HCT116 (cell line): Measurements from ENCODE around the gene PTPDC1. TPM values are rescaled to one million over a fixed set of nuclear protein-coding genes. Genes with fewer than 3 reads are reported as not detected.

Experiments used
- ATAC-seq: fragments of 200-7000 bp; cut with Tn5 transposase; 2 replicates; pipeline ENCODE4 v1.9.1; 2020; ENCODE audit warnings: mild to moderate bottlenecking, moderate library complexity
- BruUV-seq: library from RNA; stranded (reverse); fragments of 400-500 nt; replicated peaks from 2 replicates; lab custom pipeline; 2021; lab: Mats Ljungman, UMichigan
- CTCF ChIA-PET: fragments of 300-600 bp; sonication (Branson Sonifier 250); formaldehyde crosslinking; loops from one replicate; lab custom pipeline; 2021; ENCODE audit warnings: antibody characterized with exemption; lab: Charles Lee
- POLR2A ChIA-PET: fragments of 300-600, 350-600 bp; sonication (Branson Sonifier 250); formaldehyde crosslinking; loops from one replicate; lab custom pipeline; 2021; ENCODE audit warnings: antibody characterized with exemption; lab: Charles Lee
- RAD21 ChIA-PET, 2 experiments: fragments of 300-600 bp; sonication (Branson Sonifier 250); formaldehyde crosslinking; loops; one replicate each; lab custom pipeline; 2023; ENCODE audit warnings: low total read pairs in 2 of 2; ENCODE audit not compliant: uncharacterized antibody in 2 of 2, unreplicated experiment in 2 of 2, low non-redundant PET in 1 of 2; lab: Charles Lee
- DNase-seq: peaks from one replicate; pipeline ENCODE4 v3.0.0-alpha.2; 2010; ENCODE audit warnings: low read depth, low spot score
- H2AFZ ChIP-seq: fragments of 200-600 bp; shearing (Covaris generic), sonication (generic); 2 replicates; pipeline ENCODE4 v1.6.1; 2017; ENCODE audit warnings: low read depth, mixed run types, mixed read lengths, antibody characterized with exemption, low read length; ENCODE audit not compliant: poor library complexity, severe bottlenecking
- H3K27ac ChIP-seq: 2 replicates; pipeline ENCODE4 v1.5.1; 2012; ENCODE audit warnings: low read depth, low read length
- H3K27me3 ChIP-seq: fragments of 200-600 bp; sonication (generic); 2 replicates; pipeline ENCODE4 v1.6.1; 2016; ENCODE audit warnings: mixed run types, low read length, mixed read lengths; ENCODE audit not compliant: insufficient read depth
- H3K36me3 ChIP-seq, 2 experiments: fragments of 200-500 bp in 1 of 2; fragments of 200-600 bp in 1 of 2; sonication (Bioruptor generic) in 1 of 2; sonication (generic) in 1 of 2; 2 replicates each; pipeline versions ENCODE4 v1.5.1 to v1.6.1; 2014 to 2016; ENCODE audit warnings: low read length in 2 of 2, inconsistent platforms in 1 of 2, mixed read lengths in 1 of 2, mixed run types in 1 of 2; ENCODE audit not compliant: insufficient read depth in 2 of 2, control insufficient read depth in 1 of 2
- H3K4me1 ChIP-seq, 2 experiments: fragments of 200-600 bp in 1 of 2; sonication (generic) in 1 of 2; 2 replicates each; pipeline versions ENCODE4 v1.5.1 to v1.6.1; 2012 to 2017; ENCODE audit warnings: low read length in 2 of 2, inconsistent platforms in 1 of 2, mild to moderate bottlenecking in 1 of 2, mixed read lengths in 1 of 2, mixed run types in 1 of 2, moderate library complexity in 1 of 2; ENCODE audit not compliant: insufficient read depth in 2 of 2, control insufficient read depth in 1 of 2
- H3K4me2 ChIP-seq: fragments of 200-600 bp; sonication (generic); 2 replicates; pipeline ENCODE4 v1.6.1; 2017; ENCODE audit warnings: mixed run types, low read length, mixed read lengths
- H3K4me3 ChIP-seq, 2 experiments: fragments of 200-600 bp in 1 of 2; sonication (generic) in 1 of 2; replicated peaks in 1 of 2; 2 replicates each; pipeline ENCODE4 v1.5.1; 2011 to 2016; ENCODE audit warnings: low read length in 2 of 2, control low read depth in 1 of 2, low read depth in 1 of 2, mild to moderate bottlenecking in 1 of 2, mixed read lengths in 1 of 2, mixed run types in 1 of 2
- H3K79me2 ChIP-seq: fragments of 200-600 bp; sonication (generic); 2 replicates; pipeline ENCODE4 v1.6.1; 2017; ENCODE audit warnings: mild to moderate bottlenecking, mixed run types, low read length, moderate library complexity, mixed read lengths; ENCODE audit not compliant: insufficient read depth
- H3K9ac ChIP-seq: fragments of 200-600 bp; sonication (generic); 2 replicates; pipeline ENCODE4 v1.6.1; 2016; ENCODE audit warnings: low read length, mixed read lengths
- H3K9me2 ChIP-seq: fragments of 200-600 bp; sonication (generic), shearing (Covaris generic); 2 replicates; pipeline ENCODE4 v1.6.1; 2017; ENCODE audit warnings: mixed run types, mild to moderate bottlenecking, moderate library complexity; ENCODE audit not compliant: insufficient read depth
- H3K9me3 ChIP-seq, 2 experiments: fragments of 200-500 bp in 1 of 2; fragments of 200-600 bp in 1 of 2; sonication (Bioruptor generic) in 1 of 2; sonication (generic) in 1 of 2; 2 replicates each; pipeline ENCODE4 v1.6.1; 2014 to 2017; ENCODE audit warnings: low read length in 2 of 2, mixed read lengths in 2 of 2, inconsistent platforms in 1 of 2, low read depth in 1 of 2, mild to moderate bottlenecking in 1 of 2, mixed run types in 1 of 2, moderate library complexity in 1 of 2; ENCODE audit not compliant: control insufficient read depth in 1 of 2, insufficient read depth in 1 of 2
- H4K20me1 ChIP-seq: fragments of 200-600 bp; sonication (generic), shearing (Covaris generic); 2 replicates; pipeline ENCODE4 v1.6.1; 2017; ENCODE audit warnings: mixed run types, mild to moderate bottlenecking, moderate library complexity; ENCODE audit not compliant: insufficient read depth
- CBX3 ChIP-seq: IDR thresholded peaks from 2 replicates; pipeline ENCODE4 v1.6.1; 2012; ENCODE audit warnings: low read depth
- EGR1 ChIP-seq: IDR thresholded peaks from 2 replicates; pipeline ENCODE4 v1.6.1; 2012; ENCODE audit warnings: low read depth
- ELF1 ChIP-seq: IDR thresholded peaks from 2 replicates; pipeline ENCODE4 v1.6.1; 2012; ENCODE audit warnings: low read depth, borderline replicate concordance
- JUND ChIP-seq: IDR thresholded peaks from 2 replicates; pipeline ENCODE4 v1.6.1; 2012
- POLR2AphosphoS5 ChIP-seq: IDR thresholded peaks from 2 replicates; pipeline ENCODE4 v1.6.1; 2011; ENCODE audit warnings: mild to moderate bottlenecking, low read depth, low read length, moderate library complexity
- RAD21 ChIP-seq: IDR thresholded peaks from 2 replicates; pipeline ENCODE4 v1.6.1; 2012; ENCODE audit warnings: low read depth, mild to moderate bottlenecking
- SP1 ChIP-seq: IDR thresholded peaks from 2 replicates; pipeline ENCODE4 v1.6.1; 2012; ENCODE audit warnings: low read depth
- SRF ChIP-seq: IDR thresholded peaks from 2 replicates; pipeline ENCODE4 v1.6.1; 2012; ENCODE audit warnings: low read depth
- YY1 ChIP-seq: IDR thresholded peaks from 2 replicates; pipeline ENCODE4 v1.6.1; 2011; ENCODE audit warnings: low read length, low read depth, moderate library complexity, mild to moderate bottlenecking; ENCODE audit not compliant: insufficient replicate concordance; ENCODE audit errors: extremely low read depth
- intact Hi-C: fragments of 100-400 bp; cut with micrococcal nuclease; formaldehyde crosslinking; loops from 2 replicates; pipeline ENCODE4 v1.10.0; 2022
- total RNA-seq: library from RNA; stranded (reverse); gene quantifications from one replicate; pipeline ENCODE4 v1.2.1, GENCODE V29; 2021; ENCODE audit not compliant: unreplicated experiment
- TF ChIP-seq, protein P1 (sequence below), 3 experiments: fragments of 200-600 bp in 1 of 3; sonication (generic) in 1 of 3; IDR thresholded peaks in 2 of 3; conservative IDR thresholded peaks in 1 of 3; 2 replicates each; pipeline ENCODE4 v1.5.1; 2012 to 2017; ENCODE audit warnings: low read depth in 2 of 3, low read length in 2 of 3, antibody characterized with exemption in 1 of 3, borderline replicate concordance in 1 of 3, control low read depth in 1 of 3, mild to moderate bottlenecking in 1 of 3, mixed read lengths in 1 of 3, mixed run types in 1 of 3, moderate library complexity in 1 of 3; ENCODE audit not compliant: insufficient read depth in 1 of 3
- TF ChIP-seq, protein P2 (sequence below): IDR thresholded peaks from 2 replicates; pipeline ENCODE4 v1.6.1; 2011; ENCODE audit warnings: mild to moderate bottlenecking, low read length, moderate library complexity; ENCODE audit not compliant: insufficient replicate concordance; ENCODE audit errors: extremely low read depth
- TF ChIP-seq, protein P3 (sequence below): IDR thresholded peaks from 2 replicates; pipeline ENCODE4 v1.6.1; 2012; ENCODE audit warnings: low read depth

The PTPDC1 gene
- total RNA-seq, 1 experiment from 2014 or later, result 12.7 TPM

DNA sequence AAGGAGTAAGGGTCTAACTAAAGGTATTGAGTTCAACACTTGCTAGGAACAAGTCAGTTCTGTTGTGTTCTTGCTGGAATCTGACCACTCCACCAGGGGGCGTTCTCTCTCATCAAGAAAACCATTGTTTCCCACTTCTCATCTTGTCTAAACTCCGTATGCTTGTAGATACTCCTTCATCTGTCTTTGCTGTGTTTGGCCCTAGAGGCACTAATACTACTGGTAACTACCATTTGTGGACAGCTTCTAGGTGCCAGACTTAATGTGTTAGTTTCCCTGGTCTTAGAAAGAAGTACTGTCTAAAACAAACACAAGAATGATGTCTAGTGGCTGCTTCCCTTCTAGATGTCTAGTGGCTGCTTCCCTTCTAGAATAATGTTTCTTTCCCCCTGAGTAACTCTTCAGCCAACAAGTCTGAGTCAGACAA is 18.7 kb upstream of the PTPDC1 start:
- Histone ChIP-seq H3K27ac (no peak overlapping the region), H4K20me1 (no peaks in the 10 kb centered on the region), H3K79me2 (no peaks in the 10 kb centered on the region), H3K27me3 (no peaks in the 10 kb centered on the region), H3K4me3 (no peak overlapping the region), H2AFZ (no peak overlapping the region), H3K4me2 (no peak overlapping the region), H3K9me3 (no peaks in the 10 kb centered on the region), H3K9ac (no peak overlapping the region), H3K36me3 (no peaks in the 10 kb centered on the region), H3K4me1 (peaks cover 0 to 4% of the 10 kb centered on the region in 2 experiments; a peak in 1 of 4 replicates), H3K9me2 (no peaks in the 10 kb centered on the region)
- ChIA-PET CTCF (interaction anchor here (0.6 to 5.5 kb wide), 5 partner anchors 10 to 148 kb away, joined by 3 to 56 read pairs (median 4); no protein-coding TSS in a partner anchor), POLR2A (interaction anchor here (2.8 kb wide), 1 partner anchor 19 kb away, joined by 10 read pairs; the partner anchor contains the start of gene PTPDC1), RAD21 (interaction anchor here (1.0 to 1.8 kb wide), 3 partner anchors 147 to 148 kb away, joined by 3 to 5 read pairs (median 5); no protein-coding TSS in a partner anchor)
- TF ChIP-seq SRF, result no peak
- peak; percentile 87 for TF ChIP-seq RAD21
- TF ChIP-seq CBX3, result no peak
- TF ChIP-seq, protein P1, sequence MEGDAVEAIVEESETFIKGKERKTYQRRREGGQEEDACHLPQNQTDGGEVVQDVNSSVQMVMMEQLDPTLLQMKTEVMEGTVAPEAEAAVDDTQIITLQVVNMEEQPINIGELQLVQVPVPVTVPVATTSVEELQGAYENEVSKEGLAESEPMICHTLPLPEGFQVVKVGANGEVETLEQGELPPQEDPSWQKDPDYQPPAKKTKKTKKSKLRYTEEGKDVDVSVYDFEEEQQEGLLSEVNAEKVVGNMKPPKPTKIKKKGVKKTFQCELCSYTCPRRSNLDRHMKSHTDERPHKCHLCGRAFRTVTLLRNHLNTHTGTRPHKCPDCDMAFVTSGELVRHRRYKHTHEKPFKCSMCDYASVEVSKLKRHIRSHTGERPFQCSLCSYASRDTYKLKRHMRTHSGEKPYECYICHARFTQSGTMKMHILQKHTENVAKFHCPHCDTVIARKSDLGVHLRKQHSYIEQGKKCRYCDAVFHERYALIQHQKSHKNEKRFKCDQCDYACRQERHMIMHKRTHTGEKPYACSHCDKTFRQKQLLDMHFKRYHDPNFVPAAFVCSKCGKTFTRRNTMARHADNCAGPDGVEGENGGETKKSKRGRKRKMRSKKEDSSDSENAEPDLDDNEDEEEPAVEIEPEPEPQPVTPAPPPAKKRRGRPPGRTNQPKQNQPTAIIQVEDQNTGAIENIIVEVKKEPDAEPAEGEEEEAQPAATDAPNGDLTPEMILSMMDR (IDR thresholded peaks at IDR 0.05 in 2 of 3, conservative IDR thresholded peaks at IDR 0.05 in 1 of 3; ENCODE audit: borderline replicate concordance in 1 of 3, insufficient read depth in 1 of 3, low read depth in 2 of 3, low read length in 2 of 3), result peak; percentile 72 to 94 (median 83); a peak in 5 of 6 replicates
- intact Hi-C loops, result loop anchor here (1.0 to 2.0 kb wide), 2 partner anchors 101 to 148 kb away; no protein-coding TSS in a partner anchor
- BruUV-seq, result no TSS peak
- ATAC-seq, result peak; percentile 96
- peak; percentile 76 for DNase-seq

DNA sequence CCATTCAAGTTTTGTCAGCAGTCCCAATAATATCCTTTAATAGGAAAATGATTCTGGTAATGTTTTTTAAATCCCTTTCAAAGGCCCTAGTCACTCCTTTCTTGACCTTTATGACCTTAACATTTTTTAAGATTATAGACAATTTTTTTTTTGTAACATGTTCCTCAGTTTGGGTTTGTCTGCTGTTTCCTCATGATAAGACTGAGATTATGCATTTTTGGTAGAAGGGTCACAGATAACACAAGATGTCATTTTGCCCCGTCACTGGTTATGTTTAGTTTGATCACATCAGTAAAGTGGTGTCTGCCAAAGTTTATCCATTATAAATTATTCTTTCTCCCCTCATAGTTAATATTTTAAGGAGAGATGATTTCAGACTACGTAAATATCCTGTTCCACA is 16.0 kb upstream of the PTPDC1 start:
- DNase-seq (no peak), ATAC-seq (no peak)
- Histone ChIP-seq H3K27me3 (no peaks in the 10 kb centered on the region), H3K79me2 (no peaks in the 10 kb centered on the region), H2AFZ (no peak overlapping the region), H3K9ac (no peak overlapping the region), H3K27ac (no peak overlapping the region), H3K9me3 (no peaks in the 10 kb centered on the region), H3K4me2 (no peak overlapping the region), H3K4me3 (no peak overlapping the region), H3K36me3 (no peaks in the 10 kb centered on the region; a peak in 1 of 4 replicates), H3K4me1 (peaks cover 0 to 4% of the 10 kb centered on the region in 2 experiments; a peak in 1 of 4 replicates), H4K20me1 (no peaks in the 10 kb centered on the region), H3K9me2 (no peaks in the 10 kb centered on the region)
- intact Hi-C loops, result no loop called here
- ChIA-PET POLR2A (interaction anchor here (2.8 kb wide), 1 partner anchor 17 kb away, joined by 10 read pairs; the partner anchor contains the start of gene PTPDC1), RAD21 (no interaction called here), CTCF (interaction anchor here (1.0 kb wide), 1 partner anchor 54 kb away, joined by 4 read pairs; no protein-coding TSS in a partner anchor)
- BruUV-seq, result no TSS peak
- TF ChIP-seq EGR1, result no peak
- no peak for TF ChIP-seq SP1
- no peak for TF ChIP-seq ELF1
- no peak for TF ChIP-seq YY1
- TF ChIP-seq, protein P2, sequence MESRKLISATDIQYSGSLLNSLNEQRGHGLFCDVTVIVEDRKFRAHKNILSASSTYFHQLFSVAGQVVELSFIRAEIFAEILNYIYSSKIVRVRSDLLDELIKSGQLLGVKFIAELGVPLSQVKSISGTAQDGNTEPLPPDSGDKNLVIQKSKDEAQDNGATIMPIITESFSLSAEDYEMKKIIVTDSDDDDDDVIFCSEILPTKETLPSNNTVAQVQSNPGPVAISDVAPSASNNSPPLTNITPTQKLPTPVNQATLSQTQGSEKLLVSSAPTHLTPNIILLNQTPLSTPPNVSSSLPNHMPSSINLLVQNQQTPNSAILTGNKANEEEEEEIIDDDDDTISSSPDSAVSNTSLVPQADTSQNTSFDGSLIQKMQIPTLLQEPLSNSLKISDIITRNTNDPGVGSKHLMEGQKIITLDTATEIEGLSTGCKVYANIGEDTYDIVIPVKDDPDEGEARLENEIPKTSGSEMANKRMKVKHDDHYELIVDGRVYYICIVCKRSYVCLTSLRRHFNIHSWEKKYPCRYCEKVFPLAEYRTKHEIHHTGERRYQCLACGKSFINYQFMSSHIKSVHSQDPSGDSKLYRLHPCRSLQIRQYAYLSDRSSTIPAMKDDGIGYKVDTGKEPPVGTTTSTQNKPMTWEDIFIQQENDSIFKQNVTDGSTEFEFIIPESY, result no peak
- TF ChIP-seq, protein P3, sequence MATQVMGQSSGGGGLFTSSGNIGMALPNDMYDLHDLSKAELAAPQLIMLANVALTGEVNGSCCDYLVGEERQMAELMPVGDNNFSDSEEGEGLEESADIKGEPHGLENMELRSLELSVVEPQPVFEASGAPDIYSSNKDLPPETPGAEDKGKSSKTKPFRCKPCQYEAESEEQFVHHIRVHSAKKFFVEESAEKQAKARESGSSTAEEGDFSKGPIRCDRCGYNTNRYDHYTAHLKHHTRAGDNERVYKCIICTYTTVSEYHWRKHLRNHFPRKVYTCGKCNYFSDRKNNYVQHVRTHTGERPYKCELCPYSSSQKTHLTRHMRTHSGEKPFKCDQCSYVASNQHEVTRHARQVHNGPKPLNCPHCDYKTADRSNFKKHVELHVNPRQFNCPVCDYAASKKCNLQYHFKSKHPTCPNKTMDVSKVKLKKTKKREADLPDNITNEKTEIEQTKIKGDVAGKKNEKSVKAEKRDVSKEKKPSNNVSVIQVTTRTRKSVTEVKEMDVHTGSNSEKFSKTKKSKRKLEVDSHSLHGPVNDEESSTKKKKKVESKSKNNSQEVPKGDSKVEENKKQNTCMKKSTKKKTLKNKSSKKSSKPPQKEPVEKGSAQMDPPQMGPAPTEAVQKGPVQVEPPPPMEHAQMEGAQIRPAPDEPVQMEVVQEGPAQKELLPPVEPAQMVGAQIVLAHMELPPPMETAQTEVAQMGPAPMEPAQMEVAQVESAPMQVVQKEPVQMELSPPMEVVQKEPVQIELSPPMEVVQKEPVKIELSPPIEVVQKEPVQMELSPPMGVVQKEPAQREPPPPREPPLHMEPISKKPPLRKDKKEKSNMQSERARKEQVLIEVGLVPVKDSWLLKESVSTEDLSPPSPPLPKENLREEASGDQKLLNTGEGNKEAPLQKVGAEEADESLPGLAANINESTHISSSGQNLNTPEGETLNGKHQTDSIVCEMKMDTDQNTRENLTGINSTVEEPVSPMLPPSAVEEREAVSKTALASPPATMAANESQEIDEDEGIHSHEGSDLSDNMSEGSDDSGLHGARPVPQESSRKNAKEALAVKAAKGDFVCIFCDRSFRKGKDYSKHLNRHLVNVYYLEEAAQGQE, result no peak
- TF ChIP-seq JUND, result no peak
- TF ChIP-seq POLR2AphosphoS5, result no peak
